Amniotic stem cell (primary cell): Measurements from ENCODE around the gene MYO1D.
"Not testable (repeated sequence)": the region's sequence is repeated elsewhere in the genome, so short reads cannot be mapped to it uniquely, and the experiment has no call there.

ENCODE experiments used
- DNase-seq: peaks from one replicate; lab custom pipeline; 2025; lab: John Stamatoyannopoulos, UW

Gene MYO1D

GRCh38 chr17:32854832-32855389 lies 22.0 kb downstream of the MYO1D start:
- no peak for DNase-seq

GRCh38 chr17:32854207-32854606 lies 22.7 kb downstream of the MYO1D start:
- no peak for DNase-seq

GRCh38 chr17:32852811-32853210 lies 24.1 kb downstream of the MYO1D start:
- DNase-seq, result no peak

- no peak for DNase-seq
Observed at GRCh38 chr17:32849879-32850278, 27.0 kb downstream of the MYO1D start.

GRCh38 chr17:32847977-32848376 lies 28.9 kb downstream of the MYO1D start:
- no peak for DNase-seq

GRCh38 chr17:32846143-32846542 lies 30.8 kb downstream of the MYO1D start:
- no peak for DNase-seq

GRCh38 chr17:32840241-32840640 lies 36.7 kb downstream of the MYO1D start:
- no peak for DNase-seq

- no peak for DNase-seq
Observed at GRCh38 chr17:32836527-32836926, 40.4 kb downstream of the MYO1D start.

GRCh38 chr17:32835291-32835761 lies 41.6 kb downstream of the MYO1D start:
- DNase-seq, result no peak

GRCh38 chr17:32834104-32834503 lies 42.8 kb downstream of the MYO1D start:
- DNase-seq, result no peak

- no peak for DNase-seq
Observed at GRCh38 chr17:32833526-32833925, 43.4 kb downstream of the MYO1D start.

GRCh38 chr17:32833076-32833475 lies 43.8 kb downstream of the MYO1D start:
- no peak for DNase-seq

GRCh38 chr17:32831627-32832243 lies 45.2 kb downstream of the MYO1D start:
- DNase-seq, result no peak

GRCh38 chr17:32831223-32831622 lies 45.7 kb downstream of the MYO1D start:
- DNase-seq, result no peak

- no peak for DNase-seq
Observed at GRCh38 chr17:32828822-32829221, 48.1 kb downstream of the MYO1D start.

GRCh38 chr17:32827227-32827626 lies 49.7 kb downstream of the MYO1D start:
- no peak for DNase-seq

GRCh38 chr17:32826076-32826475 lies 50.8 kb downstream of the MYO1D start:
- DNase-seq, result no peak

GRCh38 chr17:32824334-32824733 lies 52.6 kb downstream of the MYO1D start:
- DNase-seq, result no peak

GRCh38 chr17:32822996-32823395 lies 53.9 kb downstream of the MYO1D start:
- no peak for DNase-seq

- DNase-seq, result not testable (repeated sequence)
Observed at GRCh38 chr17:32821987-32822934, 54.7 kb downstream of the MYO1D start.

- no peak for DNase-seq
Observed at GRCh38 chr17:32820440-32820839, 56.5 kb downstream of the MYO1D start.

- no peak for DNase-seq
Observed at GRCh38 chr17:32819787-32820186, 57.1 kb downstream of the MYO1D start.

GRCh38 chr17:32819035-32819434 lies 57.9 kb downstream of the MYO1D start:
- no peak for DNase-seq
